Keratinocyte (primary cell): ENCODE measurements around the gene GPC3. TPM values are rescaled to one million over a fixed set of nuclear protein-coding genes. Genes with fewer than 3 reads are reported as not detected.

Experiments used
- DNase-seq: peaks from one replicate; pipeline ENCODE4 v3.0.0-alpha.2; 2011; ENCODE audit warnings: low read depth, missing footprints, low spot score
- FAIRE-seq: peaks from 2 replicates; lab custom pipeline; 2011; peaks lifted over from hg19 to GRCh38; lab: Jason Lieb, UNC
- H2AFZ ChIP-seq: 2 replicates; pipeline ENCODE4 v1.6.0; 2012; ENCODE audit warnings: low read length, control low read depth, inconsistent platforms; ENCODE audit not compliant: control insufficient read depth
- H3K27ac ChIP-seq: 2 replicates; pipeline ENCODE4 v1.5.1; 2011; ENCODE audit warnings: low read length; ENCODE audit not compliant: control insufficient read depth, insufficient read depth
- H3K27me3 ChIP-seq: 3 replicates; pipeline ENCODE4 v1.6.0; 2011; ENCODE audit warnings: low read length; ENCODE audit not compliant: control insufficient read depth, insufficient read depth; ENCODE audit errors: extremely low read depth
- H3K36me3 ChIP-seq, 2 experiments: 2 replicates in 1 of 2; 3 replicates in 1 of 2; pipeline ENCODE4 v1.5.1; 2011; ENCODE audit warnings: low read length in 2 of 2, mild to moderate bottlenecking in 1 of 2; ENCODE audit not compliant: control insufficient read depth in 2 of 2, insufficient read depth in 2 of 2; ENCODE audit errors: extremely low read depth in 1 of 2
- H3K4me1 ChIP-seq: 3 replicates; pipeline ENCODE4 v1.5.1; 2011; ENCODE audit warnings: low read length; ENCODE audit not compliant: control insufficient read depth, insufficient read depth; ENCODE audit errors: extremely low read depth
- H3K4me2 ChIP-seq: 3 replicates; pipeline ENCODE4 v1.6.0; 2011; ENCODE audit warnings: low read depth, low read length; ENCODE audit not compliant: control insufficient read depth, insufficient read depth; ENCODE audit errors: extremely low read depth
- H3K4me3 ChIP-seq, 3 experiments: fragments of 200-600 bp in 1 of 3; sonication (generic) in 1 of 3; 2 replicates in 2 of 3; 3 replicates in 1 of 3; pipeline ENCODE4 v1.5.1; 2011 to 2016; ENCODE audit warnings: low read length in 3 of 3, mild to moderate bottlenecking in 3 of 3, control low read depth in 2 of 3, inconsistent platforms in 1 of 3, low read depth in 1 of 3, mixed read lengths in 1 of 3, mixed run types in 1 of 3, moderate library complexity in 1 of 3; ENCODE audit not compliant: control insufficient read depth in 2 of 3, insufficient read depth in 2 of 3; ENCODE audit errors: extremely low read depth in 1 of 3
- H3K79me2 ChIP-seq: 2 replicates; pipeline ENCODE4 v1.6.0; 2012; ENCODE audit warnings: low read length; ENCODE audit not compliant: control insufficient read depth, insufficient read depth
- H3K9ac ChIP-seq: 3 replicates; pipeline ENCODE4 v1.6.0; 2011; ENCODE audit warnings: low read length; ENCODE audit not compliant: control insufficient read depth, insufficient read depth; ENCODE audit errors: extremely low read depth
- H3K9me1 ChIP-seq: 3 replicates; pipeline ENCODE4 v1.6.0; 2011; ENCODE audit warnings: low read length; ENCODE audit not compliant: control insufficient read depth, insufficient read depth; ENCODE audit errors: extremely low read depth
- H3K9me3 ChIP-seq: 2 replicates; pipeline ENCODE4 v1.5.1; 2012; ENCODE audit warnings: low read depth, low read length; ENCODE audit not compliant: control insufficient read depth
- H4K20me1 ChIP-seq: 3 replicates; pipeline ENCODE4 v1.6.0; 2011; ENCODE audit warnings: low read length; ENCODE audit not compliant: control insufficient read depth, insufficient read depth; ENCODE audit errors: extremely low read depth
- EZH2 ChIP-seq: IDR thresholded peaks from one replicate; pipeline ENCODE4 v1.6.1; 2012; ENCODE audit warnings: inconsistent platforms, mild to moderate bottlenecking, low read length, moderate library complexity
- dilution Hi-C: fragments of 300-500 bp; cut with MboI; formaldehyde crosslinking; loops from one replicate; pipeline ENCODE4 v1.7.0; 2020; ENCODE audit warnings: low sequenced_read_pairs; ENCODE audit not compliant: extremely low pct_ligation_motif_present
- polyA plus RNA-seq, 5 experiments: library from polyadenylated mRNA; depleted of rRNA in 3 of 5; stranded (reverse) in 3 of 5; stranded (forward) in 1 of 5; unstranded in 1 of 5; fragments of >200 nt; gene quantifications; 1 replicate in 1 of 5; 2 replicates in 3 of 5; 3 replicates in 1 of 5; pipeline versions ENCODE4 v1.2.1 to v1.2.3, GENCODE V29; 2011 to 2012; ENCODE audit warnings: missing spikeins in 2 of 5, low read depth in 1 of 5, low replicate concordance in 1 of 5
- small RNA-seq, 3 experiments: library from RNA; depleted of rRNA; stranded (forward); fragments of <200 nt; gene quantifications; one replicate each; pipeline ENCODE3, GENCODE V24; 2012; ENCODE audit warnings: low read depth in 3 of 3, low replicate concordance in 1 of 3; ENCODE audit not compliant: insufficient read length in 3 of 3

The GPC3 gene
- polyA plus RNA-seq, 1 donor (not counting 4 experiments of a cell fraction or from before 2014, with no cell fraction given) = 0.03 TPM

DNA sequence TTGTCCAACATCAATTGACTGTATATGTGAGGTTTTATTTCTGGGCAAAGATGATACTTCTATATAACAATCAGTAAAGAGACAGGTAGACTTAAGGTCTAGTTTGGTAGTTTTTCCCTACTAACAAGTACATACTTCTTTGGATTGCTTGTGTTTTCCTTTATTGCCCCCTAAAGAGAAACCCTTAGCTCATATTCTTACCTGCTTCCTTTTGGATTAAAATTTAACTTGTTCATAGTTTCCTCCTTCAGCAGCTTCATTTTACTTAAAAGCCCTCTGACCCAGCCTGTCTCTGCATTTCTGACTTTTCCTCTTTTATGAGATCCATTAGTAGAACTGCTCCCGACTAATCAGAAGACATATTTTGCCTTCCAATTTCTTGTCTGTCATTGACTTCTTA lies 494.4 kb downstream of the GPC3 start:
- H3K4me3 ChIP-seq = no peak overlapping the region
- H3K9ac ChIP-seq = no peak overlapping the region
- H3K4me2 ChIP-seq = no peak overlapping the region
- no peaks in the 10 kb centered on the region for H3K4me1 ChIP-seq
- H3K9me3 ChIP-seq = no peaks in the 10 kb centered on the region
- no peak for TF ChIP-seq EZH2
- no peaks in the 10 kb centered on the region for H3K79me2 ChIP-seq
- H3K36me3 ChIP-seq = no peaks in the 10 kb centered on the region
- no peaks in the 10 kb centered on the region for H3K9me1 ChIP-seq
- H2AFZ ChIP-seq = no peak overlapping the region
- dilution Hi-C loops = no loop called here
- H3K27ac ChIP-seq = no peak overlapping the region
- H3K27me3 ChIP-seq = no peaks in the 10 kb centered on the region
- no peaks in the 10 kb centered on the region for H4K20me1 ChIP-seq
- FAIRE-seq = no peak
- DNase-seq = no peak

Small RNAs within 50 kb of the gene (small RNA-seq; reads per million reads assigned to genes)
- 0 reads per million in 3 experiments for gene RNU6-203P
